ENCODE results near the gene ZNRF2.
A peak's percentile ranks its signal among the peaks of the same experiment; 100 is the strongest.

Gene ZNRF2

GRCh38 chr7:30252885-30253795 is 31.3 kb upstream of the ZNRF2 start:
- H3K27ac ChIP-seq = peak overlapping the region; percentile 14; the same call in 1 of the 2 replicates
- no peak for TF ChIP-seq CTCF (conservative IDR thresholded peaks at IDR 0.05)
- TF ChIP-seq ZFX (IDR thresholded peaks at IDR 0.05) = no peak

GRCh38 chr7:30253796-30254165 is 30.6 kb upstream of the ZNRF2 start:
- H3K27ac ChIP-seq = no peak overlapping the region; the same call in 1 of the 2 replicates

GRCh38 chr7:30254248-30254647 is 30.1 kb upstream of the ZNRF2 start:
- no peak overlapping the region for H3K27ac ChIP-seq
- TF ChIP-seq ZFX (IDR thresholded peaks at IDR 0.05) (no peak), CTCF (conservative IDR thresholded peaks at IDR 0.05) (no peak)

More at GRCh38 chr7:30253796-30254165, 30.6 kb upstream of the ZNRF2 start:
- TF ChIP-seq ZFX (IDR thresholded peaks at IDR 0.05) (no peak), CTCF (conservative IDR thresholded peaks at IDR 0.05) (no peak)

- no peak overlapping the region for H3K27ac ChIP-seq
- TF ChIP-seq ZFX (IDR thresholded peaks at IDR 0.05) = no peak
- TF ChIP-seq CTCF (conservative IDR thresholded peaks at IDR 0.05) = no peak
These were observed 29.7 kb upstream of the ZNRF2 start for GRCh38 chr7:30254717-30255063.

GRCh38 chr7:30255064-30255769 is 29.2 kb upstream of the ZNRF2 start:
- TF ChIP-seq CTCF (conservative IDR thresholded peaks at IDR 0.05) (no peak), ZFX (IDR thresholded peaks at IDR 0.05) (no peak)
- H3K27ac ChIP-seq = no peak overlapping the region

GRCh38 chr7:30256349-30256858 is 28.0 kb upstream of the ZNRF2 start:
- H3K27ac ChIP-seq = no peak overlapping the region
- TF ChIP-seq CTCF (conservative IDR thresholded peaks at IDR 0.05) (no peak), ZFX (IDR thresholded peaks at IDR 0.05) (no peak)

GRCh38 chr7:30260246-30260768 is 24.1 kb upstream of the ZNRF2 start:
- no peak overlapping the region for H3K27ac ChIP-seq

More at GRCh38 chr7:30260246-30260768, 24.1 kb upstream of the ZNRF2 start:
- no peak for TF ChIP-seq ZFX (IDR thresholded peaks at IDR 0.05)
- TF ChIP-seq CTCF (conservative IDR thresholded peaks at IDR 0.05) = no peak

All from C4-2B (cell line).